C4-2B (cell line): Measurements from ENCODE around the gene OR10J1.

Experiments used
- CTCF ChIP-seq: fragments of 450-650 bp; conservative IDR thresholded peaks from 2 replicates; pipeline ENCODE4 v1.5.1; 2017; ENCODE audit warnings: mild to moderate bottlenecking
- ZFX ChIP-seq: fragments of 450-650 bp; IDR thresholded peaks from 2 replicates; pipeline ENCODE4 v1.6.1; 2017

DNA sequence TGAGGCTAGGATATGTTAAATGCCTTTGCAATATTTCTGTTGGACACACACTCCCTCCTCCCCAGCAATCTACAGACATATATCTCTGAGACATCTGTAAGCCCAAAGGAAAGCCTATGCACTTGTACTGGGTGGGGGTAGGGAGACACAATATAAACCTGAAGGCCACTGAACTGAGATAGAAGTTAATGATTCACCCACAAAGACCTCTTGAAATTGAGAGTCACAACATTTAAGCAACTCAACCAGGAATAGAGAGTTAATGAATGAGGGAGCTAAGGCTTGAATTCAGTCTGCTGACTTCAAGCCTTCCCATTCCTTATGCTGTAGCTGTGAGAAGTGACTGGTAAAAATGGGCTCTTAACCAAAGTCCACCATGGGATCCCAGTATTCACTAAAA is 5.0 kb downstream of the OR10J1 start:
- TF ChIP-seq CTCF, result no peak
- no peak for TF ChIP-seq ZFX
